ENCODE measurements around the gene DNAH5. TPM values are rescaled to one million over a fixed set of nuclear protein-coding genes. Genes with fewer than 3 reads are reported as not detected.

The DNAH5 gene
- total RNA-seq, 3 donors from 2014 or later: 0.36 to 0.98 (median 0.70) TPM

DNA sequence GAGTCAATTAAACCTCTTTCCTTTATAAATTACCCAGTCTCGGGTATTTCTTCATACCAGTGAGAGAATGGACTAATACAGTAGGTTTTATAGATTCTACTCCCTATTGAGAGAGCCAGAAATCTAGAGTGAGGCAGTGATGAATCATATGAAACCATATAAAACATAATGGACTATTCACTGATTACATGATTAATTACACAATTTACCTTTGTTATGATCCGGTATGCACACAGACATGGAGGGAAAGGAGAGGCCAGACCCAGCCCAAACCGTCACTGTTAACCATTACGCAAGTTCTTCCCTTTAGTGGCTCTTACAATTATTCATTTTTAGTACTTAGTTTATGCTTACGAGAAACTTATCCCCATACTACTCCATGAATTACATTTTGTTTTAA is 205.0 kb downstream of the DNAH5 start:
- no peaks in the 10 kb centered on the region for H3K4me1 ChIP-seq (ENCODE audit: low read depth)
- intact Hi-C loops (cut with DNase I, micrococcal nuclease): no loop called here
- no peaks in the 10 kb centered on the region for H3K9me3 ChIP-seq
- DNase-seq (no peak), ATAC-seq (no peak)
- no peak for TF ChIP-seq CTCF (IDR thresholded peaks at IDR 0.05)
- no peak overlapping the region for H3K4me3 ChIP-seq
- no peaks in the 10 kb centered on the region for H3K36me3 ChIP-seq (ENCODE audit: low read depth)

DNA sequence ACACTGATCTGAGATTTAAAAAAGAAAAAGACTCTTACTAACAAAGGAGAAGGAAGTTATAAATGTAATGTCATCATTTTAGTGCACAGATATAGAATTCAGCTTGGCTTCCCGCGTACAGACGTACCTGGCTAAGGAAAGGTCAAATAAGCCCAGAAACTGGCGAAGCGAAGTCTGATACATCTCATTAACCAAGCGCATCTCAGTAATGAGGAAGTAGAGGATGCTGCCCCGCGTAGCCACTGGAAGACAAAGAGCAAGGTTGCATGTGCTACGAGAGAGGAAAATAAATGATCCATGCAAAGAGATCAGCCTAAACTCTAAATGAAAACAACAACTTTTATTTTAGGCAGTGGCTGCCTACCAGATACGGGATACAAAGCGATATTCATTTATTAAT is 208.8 kb downstream of the DNAH5 start:
- H3K4me3 ChIP-seq: no peak overlapping the region
- TF ChIP-seq CTCF (IDR thresholded peaks at IDR 0.05): no peak
- no peak for DNase-seq
- no peaks in the 10 kb centered on the region for H3K4me1 ChIP-seq (ENCODE audit: low read depth)
- no peaks in the 10 kb centered on the region for H3K36me3 ChIP-seq (ENCODE audit: low read depth)
- H3K9me3 ChIP-seq: peaks cover 5% of the 10 kb centered on the region
- intact Hi-C loops (cut with DNase I, micrococcal nuclease): no loop called here
- ATAC-seq: no peak

DNA sequence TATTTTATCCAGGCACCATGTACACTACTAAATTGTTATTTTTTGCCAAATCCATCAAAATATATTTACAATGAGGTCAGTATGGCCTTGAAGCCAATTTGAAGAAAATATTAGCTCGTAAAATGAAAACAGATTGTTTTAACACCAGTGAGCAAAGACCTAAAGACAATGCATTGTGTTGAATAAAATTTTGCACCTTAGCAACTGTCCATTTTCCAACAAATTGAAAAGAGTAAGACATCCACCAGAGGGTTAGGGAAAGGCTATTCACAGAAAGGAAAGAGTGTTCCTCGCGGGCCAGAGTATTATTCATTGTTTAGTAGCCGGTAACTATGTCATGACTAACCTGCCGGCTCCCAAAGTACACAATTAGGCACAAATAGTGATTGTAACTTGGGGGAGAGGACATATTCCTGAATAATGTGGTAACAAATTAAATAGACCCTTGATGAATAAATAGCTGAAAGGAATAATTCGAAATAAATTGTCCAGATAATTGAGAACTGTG is 213.3 kb downstream of the DNAH5 start:
- ATAC-seq (no peak), DNase-seq (no peak)
- H3K4me1 ChIP-seq (ENCODE audit: low read depth): no peaks in the 10 kb centered on the region
- peaks cover 5% of the 10 kb centered on the region for H3K9me3 ChIP-seq
- intact Hi-C loops (cut with DNase I, micrococcal nuclease): no loop called here
- H3K4me3 ChIP-seq: no peak overlapping the region
- H3K36me3 ChIP-seq (ENCODE audit: low read depth): no peaks in the 10 kb centered on the region
- TF ChIP-seq CTCF (IDR thresholded peaks at IDR 0.05): no peak

GRCh38 chr5:13708906-13709305 is 235.6 kb downstream of the DNAH5 start:
- no peak for DNase-seq
- no peaks in the 10 kb centered on the region for H3K9me3 ChIP-seq
- no peaks in the 10 kb centered on the region for H3K4me1 ChIP-seq (ENCODE audit: low read depth)
- no peak overlapping the region for H3K4me3 ChIP-seq
- intact Hi-C loops (cut with DNase I, micrococcal nuclease): no loop called here
- ATAC-seq: no peak
- TF ChIP-seq CTCF (IDR thresholded peaks at IDR 0.05): no peak
- H3K36me3 ChIP-seq (ENCODE audit: low read depth): no peaks in the 10 kb centered on the region

GRCh38 chr5:13708432-13708831 is 236.1 kb downstream of the DNAH5 start:
- no peaks in the 10 kb centered on the region for H3K4me1 ChIP-seq (ENCODE audit: low read depth)
- TF ChIP-seq CTCF (IDR thresholded peaks at IDR 0.05): no peak
- no peaks in the 10 kb centered on the region for H3K36me3 ChIP-seq (ENCODE audit: low read depth)
- H3K4me3 ChIP-seq: no peak overlapping the region
- DNase-seq (no peak), ATAC-seq (no peak)
- no peaks in the 10 kb centered on the region for H3K9me3 ChIP-seq
- intact Hi-C loops (cut with DNase I, micrococcal nuclease): no loop called here

- Histone ChIP-seq H3K4me3 (no peak overlapping the region), H3K4me1 (ENCODE audit: low read depth) (no peaks in the 10 kb centered on the region), H3K9me3 (no peaks in the 10 kb centered on the region), H3K36me3 (ENCODE audit: low read depth) (no peaks in the 10 kb centered on the region)
- ATAC-seq (no peak), DNase-seq (no peak)
- no peak for TF ChIP-seq CTCF (IDR thresholded peaks at IDR 0.05)
- intact Hi-C loops (cut with DNase I, micrococcal nuclease): no loop called here
Measured at GRCh38 chr5:13704396-13704795, 240.1 kb downstream of the DNAH5 start.

All from mucosa of descending colon (tissue), 3 donors.